Cardiac muscle cell (in vitro differentiated cells and primary cell): ENCODE results near the gene FAXC. TPM values are rescaled to one million over a fixed set of nuclear protein-coding genes. Genes with fewer than 3 reads are reported as not detected.

Experiments used
- DNase-seq, 2 donors: peaks; one replicate each; pipeline versions ENCODE4 v3.0.0 to v3.0.0-alpha.2; 2010 to 2017; ENCODE audit warnings: low read depth in 1 of 2, low spot score in 1 of 2
- H3K27ac ChIP-seq: fragments of 200-600 bp; sonication (generic); 2 replicates; pipeline ENCODE4 v1.5.1; 2016
- H3K27me3 ChIP-seq: fragments of 200-600 bp; sonication (generic); 2 replicates; pipeline ENCODE4 v1.6.0; 2016; ENCODE audit warnings: control low read depth
- H3K36me3 ChIP-seq: fragments of 200-600 bp; sonication (generic); 2 replicates; pipeline ENCODE4 v1.5.1; 2016; ENCODE audit warnings: control low read depth
- H3K4me1 ChIP-seq: fragments of 200-600 bp; sonication (generic); 2 replicates; pipeline ENCODE4 v1.8.1; 2017; ENCODE audit warnings: low read depth, mild to moderate bottlenecking, mixed run types
- H3K4me3 ChIP-seq: fragments of 200-600 bp; sonication (generic); 2 replicates; pipeline ENCODE4 v1.5.1; 2016; ENCODE audit warnings: mild to moderate bottlenecking
- H3K9me3 ChIP-seq: fragments of 200-600 bp; sonication (generic); 2 replicates; pipeline ENCODE4 v1.5.1; 2017; ENCODE audit warnings: low read depth, mild to moderate bottlenecking, control low read depth
- CTCF ChIP-seq: IDR thresholded peaks from 2 replicates; pipeline ENCODE4 v1.5.1; 2012; ENCODE audit warnings: low read depth, mild to moderate bottlenecking, low read length
- polyA plus RNA-seq: library from polyadenylated mRNA; unstranded; fragments of >200 nt; fragmentation: Nextera tagmentation; extraction: Ambion mirVana; gene quantifications from 2 replicates; pipeline ENCODE4 v1.2.1, GENCODE V29; 2016
- total RNA-seq: library from RNA; depleted of rRNA; stranded (reverse); fragments of >200 nt; gene quantifications from 2 replicates; pipeline ENCODE4 v1.2.3, GENCODE V29; 2016

FAXC gene
- total and polyA plus RNA-seq, 2 experiments from 2014 or later: 0.30 to 2.7 TPM

GRCh38 chr6:99236010-99236409, 113.5 kb downstream of the FAXC start:
- no peak overlapping the region for H3K4me3 ChIP-seq
- no peak for TF ChIP-seq CTCF
- DNase-seq: no peak
- no peaks in the 10 kb centered on the region for H3K4me1 ChIP-seq
- H3K9me3 ChIP-seq: no peaks in the 10 kb centered on the region
- no peaks in the 10 kb centered on the region for H3K36me3 ChIP-seq
- no peak overlapping the region for H3K27ac ChIP-seq
- H3K27me3 ChIP-seq: peaks cover 18% of the 10 kb centered on the region

- no peaks in the 10 kb centered on the region for H3K4me1 ChIP-seq
These were observed 116.3 kb downstream of the FAXC start for GRCh38 chr6:99233219-99233618.

DNA sequence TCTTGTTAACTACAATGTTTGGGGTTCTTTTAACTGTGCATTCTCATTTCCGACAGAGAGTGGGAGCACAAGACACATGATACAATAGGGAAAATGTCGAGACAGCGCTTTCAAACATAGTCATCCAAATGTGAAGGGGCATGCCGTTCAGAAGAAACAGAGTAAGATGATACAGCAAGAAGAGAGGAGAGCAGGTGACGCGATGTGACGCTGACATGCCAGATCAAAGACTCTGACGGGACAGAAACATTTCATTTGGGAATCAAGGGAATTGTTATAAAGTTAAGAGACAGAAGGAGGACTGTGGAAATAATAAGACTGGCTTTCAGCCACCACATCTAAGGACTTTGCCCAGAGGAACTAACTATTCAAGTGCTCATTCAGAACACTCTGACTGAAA, 117.4 kb downstream of the FAXC start:
- Histone ChIP-seq H3K36me3 (no peaks in the 10 kb centered on the region), H3K4me1 (no peaks in the 10 kb centered on the region), H3K4me3 (no peak overlapping the region), H3K9me3 (no peaks in the 10 kb centered on the region), H3K27me3 (peaks cover 18% of the 10 kb centered on the region), H3K27ac (no peak overlapping the region)
- TF ChIP-seq CTCF: no peak
- DNase-seq: no peak

More at GRCh38 chr6:99233219-99233618, 116.3 kb downstream of the FAXC start:
- no peak for DNase-seq
- no peak for TF ChIP-seq CTCF
- Histone ChIP-seq H3K27me3 (peaks cover 18% of the 10 kb centered on the region), H3K4me3 (no peak overlapping the region), H3K9me3 (no peaks in the 10 kb centered on the region), H3K36me3 (no peaks in the 10 kb centered on the region), H3K27ac (no peak overlapping the region)

- H3K4me3 ChIP-seq: no peak overlapping the region
- H3K9me3 ChIP-seq: no peaks in the 10 kb centered on the region
- no peaks in the 10 kb centered on the region for H3K4me1 ChIP-seq
- no peak overlapping the region for H3K27ac ChIP-seq
- no peak for DNase-seq
- no peak for TF ChIP-seq CTCF
- H3K36me3 ChIP-seq: no peaks in the 10 kb centered on the region
- H3K27me3 ChIP-seq: no peaks in the 10 kb centered on the region
These were observed 124.3 kb downstream of the FAXC start for GRCh38 chr6:99225172-99225571.

Other genes with a start within 250 kb of the FAXC start
- 4.6 and 5.1 TPM in 2 replicates for gene COQ3, start 44.5 kb upstream of the FAXC start, total RNA-seq
- 14.8 and 15.4 TPM in 2 replicates for gene COQ3, start 44.5 kb upstream of the FAXC start, polyA plus RNA-seq
- 84.6 and 217 TPM in 2 replicates for gene PNISR, start 75.6 kb upstream of the FAXC start, total RNA-seq
- 175 and 298 TPM in 2 replicates for gene PNISR, start 75.6 kb upstream of the FAXC start, polyA plus RNA-seq
- 12.1 and 14.6 TPM in 2 replicates for gene USP45, start 165.7 kb upstream of the FAXC start, total RNA-seq
- 11.2 and 16.7 TPM in 2 replicates for gene USP45, start 165.7 kb upstream of the FAXC start, polyA plus RNA-seq
- gene CCNC, start 219.0 kb upstream of the FAXC start, total RNA-seq: 38.7 and 39.7 TPM in 2 replicates
- 68.1 and 80.0 TPM in 2 replicates for gene CCNC, start 219.0 kb upstream of the FAXC start, polyA plus RNA-seq